Heart left ventricle (tissue), 16 donors: ENCODE measurements around the gene MINDY4. TPM values are rescaled to one million over a fixed set of nuclear protein-coding genes. Genes with fewer than 3 reads are reported as not detected.

ENCODE experiments used
- ATAC-seq, 4 donors: fragments of 200-7000 bp; cut with Tn5 transposase; one replicate each; pipeline ENCODE4 v1.9.1; 2020 to 2022; ENCODE audit warnings: moderate library complexity in 4 of 4, mild to moderate bottlenecking in 3 of 4, moderate number of reproducible peaks in 1 of 4
- DNase-seq, 5 donors: peaks; one replicate each; pipeline ENCODE4 v3.0.0-alpha.2; 2020
- H3K27ac ChIP-seq, 12 donors: fragments of 200-600 bp; sonication (generic) in 4 of 12; one replicate each; pipeline versions ENCODE4 v1.5.0 to v1.8.0; 2016 to 2022; ENCODE audit warnings: mild to moderate bottlenecking in 2 of 12
- H3K27me3 ChIP-seq, 9 donors: fragments of 200-600 bp; sonication (generic) in 2 of 9; one replicate each; pipeline versions ENCODE4 v1.5.1 to v1.8.0; 2016 to 2022; ENCODE audit warnings: mild to moderate bottlenecking in 3 of 9
- H3K36me3 ChIP-seq, 9 donors: fragments of 200-600 bp; sonication (generic) in 2 of 9; one replicate each; pipeline versions ENCODE4 v1.5.0 to v1.8.0; 2018 to 2022; ENCODE audit warnings: mild to moderate bottlenecking in 2 of 9
- H3K4me1 ChIP-seq, 12 donors: fragments of 200-600 bp; sonication (generic) in 4 of 12; one replicate each; pipeline versions ENCODE4 v1.5.0 to v1.8.0; 2016 to 2022; ENCODE audit warnings: mild to moderate bottlenecking in 3 of 12
- H3K4me3 ChIP-seq, 12 donors: fragments of 200-600 bp; sonication (generic) in 4 of 12; one replicate each; pipeline versions ENCODE4 v1.5.0 to v1.8.0; 2017 to 2022; ENCODE audit warnings: mild to moderate bottlenecking in 9 of 12, moderate library complexity in 4 of 12
- H3K9me3 ChIP-seq, 12 donors: fragments of 200-600 bp; sonication (generic) in 4 of 12; one replicate each; pipeline versions ENCODE4 v1.5.0 to v1.8.0; 2016 to 2022; ENCODE audit warnings: mild to moderate bottlenecking in 1 of 12
- POLR2A ChIP-seq, 2 donors: fragments of 450-650 bp; IDR thresholded peaks; one replicate each; pipeline ENCODE4 v1.6.1; 2017; ENCODE audit warnings: antibody characterized with exemption in 2 of 2, mild to moderate bottlenecking in 2 of 2, moderate library complexity in 2 of 2
- WGBS, 4 donors: extraction: QIAGEN DNeasy Blood & Tissue Kit in 2 of 4; methylation state at CpG; one replicate each; pipeline versions ENCODE4 v1.1.5 to v1.1.7; 2013 to 2018; 5-methylcytosine and 5-hydroxymethylcytosine counted together
- intact Hi-C, 10 donors: fragments of 100-400 bp; cut with DNase I; formaldehyde crosslinking; loops; one replicate each; pipeline versions ENCODE4 v1.11.1 to v1.14.2; 2022
- polyA plus RNA-seq, 2 donors: library from polyadenylated mRNA; stranded (reverse); fragments of 200-250 nt; gene quantifications; one replicate each; pipeline ENCODE4 v1.2.3, GENCODE V29; 2013
- total RNA-seq, 9 donors: library from RNA; depleted of rRNA in 2 of 9; stranded (reverse); fragments of >200 nt in 2 of 9; fragmentation: NEBNext Ultra II Directional in 3 of 9; extraction: Animal tissue kit (Norgen Biotek cat#: 25700) in 3 of 9; gene quantifications; one replicate each; pipeline versions ENCODE4 v1.1.0 to v1.2.4, GENCODE V29; 2016 to 2023
- TF ChIP-seq, protein P1 (sequence below), 12 donors: fragments of 200-600 bp; sonication (generic) in 4 of 12; IDR thresholded peaks; one replicate each; pipeline versions ENCODE4 v1.5.0 to v1.8.0; 2018 to 2022; ENCODE audit warnings: antibody characterized with exemption in 12 of 12, mild to moderate bottlenecking in 5 of 12
- donor health status: ischemic (EF 13 %, LVEDD 7.1; RV severe dilation, severe dysfunction).
- donor health status: healthy with polysubstance abuse.
- donor health status: DM: no; HTN: yes; CAD: no.
- donor health status: DM: no; HTN: no; CAD: no.
- donor health status: ischemic (EF 25% LVEDD 6.9; RV normal size, moderate dysfunction).
- donor health status: ischemic (EF 25% LVEDD 5.7; RV mildly dilated, moderate dysfunction).
- donor health status: healthy.
- donor health status: DM: yes; HTN: yes; CAD: no.
- donor health status: ischemic (EF 35%, LVEDD 5.7; RV mildly dilated, moderate dysfunction).
- donor health status: nonischemic (EF 11% LVEDD 7.7; RV severe dilation, severe dysfunction).
- donor health status: DM: yes; HTN: yes; CAD: no.
- donor health status: PGD.
- donor health status: ischemic (EF 29% LVEDD 5.4; RV normal size, mild dysfunction).
- donor health status: nonischemic (EF 23%, LVEDD 6.1; RV moderate dilation, normal function).

MINDY4 gene
- total and polyA plus RNA-seq, 11 donors = 1.3 to 6.0 (median 2.9) TPM

DNA sequence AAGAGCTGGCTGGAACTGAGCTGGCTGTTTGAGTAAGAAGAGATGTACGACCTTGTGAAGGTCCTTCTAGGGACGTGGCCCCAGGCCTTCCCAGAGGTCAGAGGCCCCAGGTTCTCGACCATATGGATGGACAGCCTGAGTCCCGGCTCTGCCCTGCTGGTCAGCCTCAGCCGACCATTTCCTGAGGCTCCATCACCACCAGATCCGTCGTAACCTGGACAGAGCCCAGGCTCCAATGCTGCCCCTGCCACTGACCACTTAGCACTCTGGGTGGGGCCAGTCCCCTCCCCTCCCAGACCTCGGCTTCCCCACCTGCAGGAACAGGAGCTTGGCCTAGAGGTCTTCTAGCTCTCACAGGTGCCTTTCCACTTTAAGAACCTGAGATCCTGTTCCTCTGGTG, 29.9 kb upstream of the MINDY4 start:
- intact Hi-C loops = loop anchor here in 9 of 10 donors (2.0 to 5.0 kb wide), 11 partner anchors 36 to 384 kb away; partner anchors contain the start of gene CRHR2 (in 4 of the 9)
- 88 to 92% (median 91%) methylated on average over 8 of the region's 8 CpGs for WGBS, 4 donors
- no peaks in the 10 kb centered on the region for H3K9me3 ChIP-seq
- ATAC-seq = no peak
- H3K27me3 ChIP-seq = no peaks in the 10 kb centered on the region
- H3K27ac ChIP-seq = no peak overlapping the region
- no peak overlapping the region for H3K4me3 ChIP-seq
- DNase-seq = no peak
- no peaks in the 10 kb centered on the region for H3K36me3 ChIP-seq
- TF ChIP-seq POLR2A (IDR thresholded peaks at IDR 0.05) = no peak
- TF ChIP-seq, protein P1, sequence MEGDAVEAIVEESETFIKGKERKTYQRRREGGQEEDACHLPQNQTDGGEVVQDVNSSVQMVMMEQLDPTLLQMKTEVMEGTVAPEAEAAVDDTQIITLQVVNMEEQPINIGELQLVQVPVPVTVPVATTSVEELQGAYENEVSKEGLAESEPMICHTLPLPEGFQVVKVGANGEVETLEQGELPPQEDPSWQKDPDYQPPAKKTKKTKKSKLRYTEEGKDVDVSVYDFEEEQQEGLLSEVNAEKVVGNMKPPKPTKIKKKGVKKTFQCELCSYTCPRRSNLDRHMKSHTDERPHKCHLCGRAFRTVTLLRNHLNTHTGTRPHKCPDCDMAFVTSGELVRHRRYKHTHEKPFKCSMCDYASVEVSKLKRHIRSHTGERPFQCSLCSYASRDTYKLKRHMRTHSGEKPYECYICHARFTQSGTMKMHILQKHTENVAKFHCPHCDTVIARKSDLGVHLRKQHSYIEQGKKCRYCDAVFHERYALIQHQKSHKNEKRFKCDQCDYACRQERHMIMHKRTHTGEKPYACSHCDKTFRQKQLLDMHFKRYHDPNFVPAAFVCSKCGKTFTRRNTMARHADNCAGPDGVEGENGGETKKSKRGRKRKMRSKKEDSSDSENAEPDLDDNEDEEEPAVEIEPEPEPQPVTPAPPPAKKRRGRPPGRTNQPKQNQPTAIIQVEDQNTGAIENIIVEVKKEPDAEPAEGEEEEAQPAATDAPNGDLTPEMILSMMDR (IDR thresholded peaks at IDR 0.05) = no peak
- peaks cover 0 to 13% (median 5%) of the 10 kb centered on the region in 12 donors for H3K4me1 ChIP-seq

DNA sequence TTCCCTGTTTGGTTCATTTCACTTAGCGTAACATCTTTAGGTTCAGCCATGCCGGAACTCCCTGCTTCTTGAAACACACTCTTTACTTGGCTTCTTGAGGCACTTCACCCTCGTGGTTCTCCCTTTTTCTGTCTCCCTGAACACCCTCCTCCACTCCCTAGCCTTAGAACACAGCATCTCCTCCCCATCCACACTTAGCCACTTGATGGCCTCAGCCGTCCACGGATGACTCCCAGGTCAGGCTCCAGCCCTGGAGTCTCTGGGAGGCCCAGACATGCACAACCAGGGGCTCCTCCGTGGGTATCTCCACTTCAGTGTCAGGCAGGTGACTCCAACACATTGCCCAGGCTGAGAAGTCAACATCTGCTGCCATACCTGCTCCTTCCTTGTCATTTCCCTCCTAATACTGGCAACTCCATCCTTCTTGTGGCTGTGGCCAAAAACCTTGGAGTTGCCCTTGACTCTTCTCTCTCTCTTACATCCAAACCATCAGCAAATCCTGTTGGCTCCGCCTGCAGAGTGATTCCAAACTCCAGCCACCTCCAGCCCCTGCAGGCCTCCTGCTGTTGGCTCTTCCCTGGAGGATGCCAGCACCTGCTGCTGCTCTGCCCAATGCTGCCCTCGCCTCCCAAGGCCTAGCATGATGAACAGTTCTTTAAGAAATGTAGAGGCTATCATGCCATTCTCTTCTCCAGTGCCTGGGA, 27.7 kb upstream of the MINDY4 start:
- Histone ChIP-seq H3K27ac (no peak overlapping the region), H3K36me3 (no peaks in the 10 kb centered on the region), H3K4me3 (no peak overlapping the region), H3K9me3 (no peaks in the 10 kb centered on the region), H3K4me1 (peaks cover 0 to 13% (median 5%) of the 10 kb centered on the region in 12 donors), H3K27me3 (no peaks in the 10 kb centered on the region)
- intact Hi-C loops = loop anchor here in 9 of 10 donors (2.0 to 5.0 kb wide), 11 partner anchors 34 to 379 kb away; partner anchors contain the start of gene CRHR2 (in 2 of the 9)
- DNase-seq (peak in 4 of 5 donors; percentile 36 to 70 (median 54)), ATAC-seq (peak; percentile 63 to 89 (median 73))
- TF ChIP-seq, protein P1 (IDR thresholded peaks at IDR 0.05) = peak; percentile 18 to 66 (median 52)
- TF ChIP-seq POLR2A (IDR thresholded peaks at IDR 0.05) = no peak
- 53 to 60% (median 59%) methylated on average over 8 of the region's 8 CpGs for WGBS, 4 donors

DNA sequence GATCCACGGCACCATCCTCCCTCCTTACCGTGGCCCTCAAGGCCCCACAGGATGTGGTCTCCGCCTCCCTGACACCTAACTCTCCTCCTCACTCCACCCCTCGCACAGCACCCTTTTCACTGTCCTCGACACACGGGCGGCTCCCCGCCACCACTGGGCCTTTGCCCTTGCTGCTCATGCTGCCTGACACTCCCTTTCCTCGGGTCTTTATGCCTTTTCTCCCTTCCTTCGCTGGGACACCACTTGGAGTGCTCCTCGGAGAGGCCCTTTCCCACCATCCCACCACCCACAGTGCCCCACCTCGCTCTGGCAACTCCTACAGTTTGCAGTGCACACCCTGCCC, 27.2 kb upstream of the MINDY4 start:
- Histone ChIP-seq H3K27me3 (no peaks in the 10 kb centered on the region), H3K27ac (no peak overlapping the region), H3K4me1 (peaks cover 0 to 13% (median 5%) of the 10 kb centered on the region in 12 donors), H3K36me3 (no peaks in the 10 kb centered on the region), H3K9me3 (no peaks in the 10 kb centered on the region), H3K4me3 (no peak overlapping the region)
- intact Hi-C loops = loop anchor here in 9 of 10 donors (2.0 to 5.0 kb wide), 9 partner anchors 33 to 378 kb away; partner anchors contain the start of gene CRHR2 (in 2 of the 9)
- TF ChIP-seq, protein P1 (IDR thresholded peaks at IDR 0.05) = no peak
- TF ChIP-seq POLR2A (IDR thresholded peaks at IDR 0.05) = no peak
- 92 to 95% (median 92%) methylated on average over 12 of the region's 12 CpGs for WGBS, 4 donors
- ATAC-seq (no peak), DNase-seq (no peak)

DNA sequence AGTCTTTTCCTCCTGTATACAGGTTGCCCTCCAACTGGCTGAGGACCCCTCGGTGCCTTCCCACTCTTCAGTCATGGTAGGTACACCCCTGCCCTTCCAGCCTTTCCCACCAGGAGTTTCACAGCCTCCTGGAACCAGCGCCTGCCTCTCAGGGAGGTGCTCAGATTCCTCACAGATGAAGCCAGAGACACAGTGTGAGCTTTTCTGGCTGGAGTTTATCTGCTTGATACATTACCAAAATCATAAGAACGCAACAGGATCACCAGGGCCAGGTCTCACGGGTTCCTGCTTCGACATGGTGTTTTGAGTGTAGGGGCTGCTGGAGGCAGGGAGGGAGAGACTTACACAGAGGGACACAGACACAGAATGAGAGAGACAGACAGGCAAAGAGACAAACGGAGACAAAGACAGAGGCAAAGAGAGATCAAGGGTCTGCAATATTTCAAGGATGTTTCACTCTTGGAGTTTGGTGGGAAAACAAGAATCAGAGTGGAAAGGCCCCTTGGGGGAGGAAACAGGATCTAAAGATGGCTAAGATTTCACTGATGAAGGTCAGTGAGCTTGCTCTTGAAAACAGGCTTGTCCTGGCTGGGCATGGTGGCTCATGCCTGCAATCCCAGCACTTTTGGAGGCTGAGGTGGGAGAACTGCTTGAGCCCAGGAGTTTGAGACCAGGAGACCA, 25.8 kb upstream of the MINDY4 start:
- intact Hi-C loops = loop anchor here in 3 of 10 donors (2.0 to 5.0 kb wide), 2 partner anchors 45 to 232 kb away; no protein-coding TSS in a partner anchor
- no peaks in the 10 kb centered on the region for H3K9me3 ChIP-seq
- H3K27me3 ChIP-seq = no peaks in the 10 kb centered on the region
- WGBS, 4 donors = 59 to 73% (median 69%) methylated on average over 6 of the region's 6 CpGs
- TF ChIP-seq, protein P1 (IDR thresholded peaks at IDR 0.05) = no peak
- no peak for TF ChIP-seq POLR2A (IDR thresholded peaks at IDR 0.05)
- peaks cover 0 to 22% (median 8%) of the 10 kb centered on the region in 12 donors for H3K4me1 ChIP-seq
- no peak for ATAC-seq
- no peak overlapping the region for H3K27ac ChIP-seq
- no peak overlapping the region for H3K4me3 ChIP-seq
- DNase-seq = no peak
- H3K36me3 ChIP-seq = no peaks in the 10 kb centered on the region
